Glutamatergic neuron (in vitro differentiated cells): ENCODE measurements around the gene ZNF697. TPM values are rescaled to one million over a fixed set of nuclear protein-coding genes. Genes with fewer than 3 reads are reported as not detected.
"Not testable (repeated sequence)": the region's sequence is repeated elsewhere in the genome, so short reads cannot be mapped to it uniquely, and the experiment has no call there.

Experiments used
- DNase-seq: peaks from one replicate; pipeline ENCODE4 v3.0.0; 2022
- H3K27ac Mint-ChIP-seq: one replicate; pipeline ENCODE4 v1.8.0; 2020; ENCODE audit warnings: mild to moderate bottlenecking, mixed read lengths, inconsistent platforms; ENCODE audit not compliant: unreplicated experiment
- H3K27me3 Mint-ChIP-seq: one replicate; pipeline ENCODE4 v1.8.0; 2020; ENCODE audit warnings: mild to moderate bottlenecking, moderate library complexity, mixed read lengths, inconsistent platforms; ENCODE audit not compliant: unreplicated experiment
- H3K36me3 Mint-ChIP-seq: one replicate; pipeline ENCODE4 v1.8.0; 2020; ENCODE audit warnings: mild to moderate bottlenecking, mixed read lengths, inconsistent platforms; ENCODE audit not compliant: unreplicated experiment
- H3K4me1 Mint-ChIP-seq: one replicate; pipeline ENCODE4 v1.8.0; 2020; ENCODE audit warnings: mild to moderate bottlenecking, low read depth, mixed read lengths, inconsistent platforms; ENCODE audit not compliant: unreplicated experiment
- H3K4me3 Mint-ChIP-seq: one replicate; pipeline ENCODE4 v1.8.0; 2020; ENCODE audit warnings: mild to moderate bottlenecking, mixed read lengths, inconsistent platforms; ENCODE audit not compliant: unreplicated experiment
- H3K9me3 Mint-ChIP-seq: one replicate; pipeline ENCODE4 v1.8.0; 2020; ENCODE audit warnings: mild to moderate bottlenecking, moderate library complexity, mixed read lengths, inconsistent platforms; ENCODE audit not compliant: unreplicated experiment
- CTCF ChIP-seq: fragments of 200-600 bp; sonication (generic); IDR thresholded peaks from one replicate; pipeline ENCODE4 v1.5.0; 2021; ENCODE audit not compliant: partially characterized antibody, unreplicated experiment
- total RNA-seq: library from RNA; stranded (reverse); fragmentation: NEBNext Ultra II Directional; extraction: Animal tissue kit (Norgen Biotek cat#: 25700); gene quantifications from one replicate; pipeline ENCODE4 v1.2.1, GENCODE V29; 2021; ENCODE audit not compliant: unreplicated experiment

The ZNF697 gene
- total RNA-seq, 1 donor from 2014 or later: 41.9 TPM

DNA sequence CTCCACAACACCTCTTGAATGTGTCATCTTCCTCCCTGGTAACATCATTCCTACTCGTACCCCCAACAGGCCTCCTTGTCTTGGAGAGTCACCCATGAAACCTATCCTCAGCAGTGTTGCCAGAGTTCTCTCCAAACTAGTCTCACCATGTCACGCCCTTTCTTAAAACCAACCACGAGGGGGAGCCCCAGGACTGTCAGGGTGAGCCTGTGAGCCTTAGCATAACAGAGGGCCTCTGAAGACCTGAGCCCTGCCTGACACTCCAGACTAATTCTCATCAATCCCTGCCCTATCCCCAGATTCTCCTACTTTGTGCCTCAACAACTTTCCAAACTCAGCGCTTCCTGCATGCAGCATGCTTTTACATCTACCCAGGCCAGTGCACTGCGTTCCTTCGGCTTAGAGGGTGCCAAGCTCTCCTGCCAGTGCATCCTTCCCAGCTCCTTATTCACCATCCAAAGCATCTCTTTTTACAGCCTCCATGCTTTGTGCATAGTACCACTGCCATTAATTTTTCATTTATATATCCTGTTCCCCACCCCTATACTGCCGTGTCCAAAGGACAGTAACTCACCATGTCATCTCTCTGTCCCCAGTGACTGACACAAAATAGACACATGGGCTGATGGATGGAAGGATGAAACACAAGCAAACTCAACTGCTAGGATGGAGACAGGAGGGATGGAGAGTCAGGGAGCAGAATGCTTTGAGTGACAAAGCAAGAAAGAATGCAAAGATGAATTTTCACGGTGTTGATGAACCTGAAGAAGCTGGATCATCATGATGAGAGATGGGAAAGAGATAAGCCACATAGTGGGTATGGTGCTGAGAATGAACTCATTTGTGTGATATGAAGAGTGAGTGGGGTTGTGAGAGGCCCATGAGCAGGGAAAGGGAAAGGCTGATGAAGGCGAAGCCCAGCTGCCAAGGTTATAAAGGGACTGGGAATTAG, 34.0 kb downstream of the ZNF697 start:
- no peak overlapping the region for H3K4me3 Mint-ChIP-seq
- peaks cover 24% of the 10 kb centered on the region for H3K4me1 Mint-ChIP-seq
- H3K27ac Mint-ChIP-seq: no peak overlapping the region
- peaks cover 3% of the 10 kb centered on the region for H3K27me3 Mint-ChIP-seq
- peak; percentile 88 for DNase-seq
- no peaks in the 10 kb centered on the region for H3K36me3 Mint-ChIP-seq
- TF ChIP-seq CTCF: peak; percentile 80
- peaks cover 2% of the 10 kb centered on the region for H3K9me3 Mint-ChIP-seq

- Mint-ChIP-seq H3K27ac (no peak overlapping the region), H3K4me1 (peaks cover 7% of the 10 kb centered on the region), H3K9me3 (peaks cover 2% of the 10 kb centered on the region), H3K36me3 (no peaks in the 10 kb centered on the region), H3K27me3 (peaks cover 2% of the 10 kb centered on the region), H3K4me3 (no peak overlapping the region)
- peak; percentile 96 for TF ChIP-seq CTCF
- peak; percentile 87 for DNase-seq
Observed at GRCh38 chr1:119611701-119612113, 36.4 kb downstream of the ZNF697 start.

DNA sequence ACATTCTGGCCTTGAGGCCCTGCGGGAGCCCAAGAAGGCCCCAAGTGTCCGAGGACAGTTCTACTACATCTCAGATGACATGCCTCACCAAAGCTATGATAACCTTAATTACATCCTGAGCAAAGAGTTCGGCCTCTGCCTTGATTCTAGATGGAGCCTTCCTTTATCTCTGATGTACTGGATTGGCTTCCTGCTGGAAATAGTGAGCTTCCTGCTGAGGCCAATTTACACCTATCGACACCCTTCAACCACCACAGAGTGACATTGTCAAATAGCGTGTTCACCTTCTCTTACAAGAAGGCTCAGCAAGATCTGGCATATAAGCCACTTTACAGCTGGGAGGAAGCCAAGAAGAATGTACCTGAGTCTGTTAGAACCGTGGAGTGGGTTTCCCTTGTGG, 39.2 kb downstream of the ZNF697 start:
- DNase-seq, H3K27me3 Mint-ChIP-seq: not testable (repeated sequence)

DNA sequence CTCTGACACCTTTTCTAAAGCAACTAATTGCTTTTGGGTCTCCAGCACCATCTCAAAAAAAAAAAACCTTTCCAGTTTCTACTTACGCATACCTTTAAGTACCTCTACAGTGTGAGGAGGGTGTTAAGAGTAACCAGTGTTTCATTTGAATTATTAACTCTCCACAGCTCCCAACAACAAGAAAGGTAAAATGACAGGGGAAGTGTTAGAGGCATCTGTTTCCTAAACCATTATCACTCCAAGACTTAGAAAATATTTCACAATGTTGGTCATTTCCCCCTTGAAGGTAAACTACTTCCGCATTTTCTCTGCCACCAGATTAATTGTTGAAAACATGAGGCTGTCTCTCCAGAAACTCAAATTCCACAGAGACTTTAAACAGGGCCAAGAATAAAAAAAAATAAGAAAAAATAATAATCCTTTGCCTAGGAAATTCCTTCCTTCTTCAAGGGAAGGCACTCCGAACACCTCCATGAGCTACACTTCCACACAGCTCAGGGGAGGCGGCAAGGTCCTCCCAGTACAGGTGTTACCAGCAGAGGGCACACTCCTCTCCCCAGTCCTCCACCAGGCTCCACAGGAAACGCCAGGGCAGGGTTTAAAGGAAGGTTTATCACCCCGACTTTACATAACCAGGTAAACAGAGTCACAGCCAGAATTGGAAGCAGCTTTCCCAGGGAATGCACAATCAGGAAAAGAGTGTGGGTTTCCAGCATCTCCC, 40.8 kb downstream of the ZNF697 start:
- not testable (repeated sequence) for H3K36me3 Mint-ChIP-seq, H3K9me3 Mint-ChIP-seq, DNase-seq, H3K4me3 Mint-ChIP-seq, H3K27me3 Mint-ChIP-seq, H3K27ac Mint-ChIP-seq, H3K4me1 Mint-ChIP-seq
- peak; percentile 15 for TF ChIP-seq CTCF

More for the DNA sequence above, 39.2 kb downstream of the ZNF697 start:
- not testable (repeated sequence) for H3K4me1 Mint-ChIP-seq, H3K9me3 Mint-ChIP-seq, H3K27ac Mint-ChIP-seq, H3K4me3 Mint-ChIP-seq, H3K36me3 Mint-ChIP-seq

GRCh38 chr1:119606394-119606793, 41.7 kb downstream of the ZNF697 start:
- Mint-ChIP-seq H3K9me3 (no peaks in the 10 kb centered on the region), H3K36me3 (no peaks in the 10 kb centered on the region), H3K4me1 (peaks cover 2% of the 10 kb centered on the region), H3K4me3 (no peak overlapping the region), H3K27me3 (peaks cover 2% of the 10 kb centered on the region), H3K27ac (no peak overlapping the region)
- no peak for TF ChIP-seq CTCF
- no peak for DNase-seq
